LoVo (cell line): Measurements from ENCODE around the gene IP6K2.
A peak's percentile ranks its signal among the peaks of the same experiment; 100 is the strongest.

ENCODE experiments used
- DNase-seq: peaks from one replicate; pipeline ENCODE4 v3.0.0-alpha.2; 2016; ENCODE audit warnings: low spot score

The IP6K2 gene

GRCh38 chr3:48688032-48688736, 28.8 kb downstream of the IP6K2 start:
- no peak for DNase-seq

DNA sequence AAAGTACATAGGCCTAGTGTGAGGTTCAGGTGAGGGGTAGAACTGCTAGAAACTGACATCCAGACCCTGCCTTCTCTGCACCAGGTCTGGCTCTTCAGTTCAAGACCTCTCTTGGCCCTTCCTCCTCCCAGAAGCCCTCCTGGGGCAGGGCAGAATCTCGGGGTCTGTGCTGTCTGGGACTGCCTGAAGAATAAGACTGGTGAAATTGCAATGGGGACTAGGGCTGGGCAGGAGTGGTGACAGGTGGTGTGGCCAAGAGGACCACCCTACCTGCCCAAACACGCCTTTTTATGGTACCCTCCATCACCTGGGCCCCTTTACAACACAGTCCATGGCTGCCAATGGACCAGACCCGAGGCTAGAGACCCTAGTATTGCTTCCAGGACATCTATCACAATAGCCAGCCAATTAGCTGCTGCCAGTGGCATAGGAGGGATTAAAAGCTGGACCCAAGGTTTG, 29.8 kb downstream of the IP6K2 start:
- DNase-seq, result no peak

DNA sequence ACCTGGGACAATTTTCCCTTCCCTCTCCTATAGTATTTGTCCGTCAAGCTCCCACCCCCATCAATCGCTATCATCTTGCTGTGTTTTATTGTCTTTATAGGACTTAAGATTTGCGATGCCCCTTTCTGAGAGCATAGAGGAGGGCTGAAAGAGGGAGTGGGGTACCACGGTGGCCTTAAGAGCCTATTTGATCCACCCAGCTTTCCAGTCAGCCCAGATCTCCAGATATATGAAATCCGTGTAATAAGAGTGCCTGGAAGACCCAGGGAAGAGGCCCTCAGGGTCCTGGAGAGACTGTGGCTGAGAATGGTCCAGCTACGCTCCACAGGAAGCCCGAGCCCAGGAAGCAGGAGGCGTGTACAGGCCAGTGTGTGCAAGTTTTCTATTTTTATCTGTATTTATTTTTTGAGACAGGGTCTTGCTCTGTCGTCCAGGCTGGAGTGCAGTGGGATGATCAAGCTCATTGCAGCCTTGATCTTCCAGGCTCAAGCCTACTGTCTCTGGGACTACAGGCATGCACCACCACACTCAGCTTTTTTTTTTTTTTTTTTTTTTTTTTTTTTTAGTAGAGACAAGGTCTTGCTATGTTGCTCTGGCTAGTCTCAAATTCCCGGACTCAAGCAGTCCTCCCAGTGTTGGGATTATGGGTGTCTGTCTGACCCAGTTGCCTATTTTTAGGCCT, 30.3 kb downstream of the IP6K2 start:
- DNase-seq, result no peak

GRCh38 chr3:48685603-48686511, 31.2 kb downstream of the IP6K2 start, which contains the start of gene NCKIPSD:
TSS of gene NCKIPSD (minus strand) at chr3:48685915. CDS start at chr3:48685807, 108 bp downstream.
- peak; percentile 91 for DNase-seq

DNA sequence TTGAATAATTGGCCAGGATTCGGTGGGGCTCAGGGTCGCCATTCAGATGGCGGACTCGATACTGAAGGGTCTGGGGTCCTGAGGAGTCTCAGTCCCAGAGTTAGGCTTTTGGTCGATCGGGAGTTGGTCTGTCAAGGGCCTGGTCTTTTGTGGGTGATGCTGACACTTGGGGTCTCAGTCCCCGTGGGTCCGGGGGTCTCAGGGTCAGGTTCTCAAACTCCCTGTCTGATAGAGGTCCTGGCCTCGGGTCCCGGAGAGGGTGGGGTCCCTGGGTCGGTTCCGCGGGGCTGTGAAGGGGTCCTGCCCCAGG, 31.8 kb downstream of the IP6K2 start:
- DNase-seq, result no peak

DNA sequence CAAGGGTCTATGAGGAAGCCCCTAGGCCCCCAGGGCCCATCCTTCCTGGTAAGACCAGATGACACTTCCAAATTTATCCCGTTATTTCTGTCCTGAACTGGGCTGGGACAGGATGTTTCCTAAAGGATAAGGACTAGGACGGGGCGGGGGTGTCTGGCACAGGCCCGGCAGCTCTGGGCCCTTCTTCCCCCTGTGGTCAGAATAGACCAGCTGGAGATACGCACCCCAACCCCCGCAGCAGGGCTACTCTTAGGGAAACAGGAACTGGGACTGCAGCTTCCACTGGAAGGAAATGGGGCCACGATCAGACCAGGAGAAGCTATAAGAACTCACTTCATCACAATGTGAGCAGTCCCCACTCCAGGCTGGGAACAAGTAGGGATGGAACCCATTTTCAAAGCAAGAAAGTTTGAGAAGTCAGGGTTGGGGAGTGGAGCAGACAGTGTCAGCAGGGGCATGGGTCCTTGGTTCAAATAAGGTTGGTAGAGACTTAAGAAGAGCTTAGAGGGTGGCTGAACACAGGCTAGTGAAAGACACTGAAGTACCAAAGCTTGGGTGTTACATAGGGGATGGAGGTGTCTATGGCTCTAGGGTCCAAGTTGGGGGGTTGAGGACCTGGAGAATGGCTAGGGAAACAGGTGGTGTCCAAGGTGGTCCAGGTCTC, 32.4 kb downstream of the IP6K2 start:
- no peak for DNase-seq

DNA sequence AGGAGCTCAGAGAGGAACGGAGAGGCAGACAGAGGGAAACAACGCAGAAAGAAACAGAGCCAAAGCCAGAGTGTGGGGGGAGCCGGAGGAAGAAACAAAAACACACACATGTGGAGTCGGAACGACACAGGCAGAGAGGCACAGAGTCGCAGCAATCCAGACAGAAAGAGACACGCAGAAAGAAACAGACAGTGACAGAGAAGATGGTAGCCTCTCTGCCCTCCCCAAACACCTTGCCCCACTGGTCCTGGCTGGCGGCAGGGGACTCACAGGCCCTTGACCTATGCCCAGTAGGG, 33.0 kb downstream of the IP6K2 start:
- DNase-seq, result no peak

GRCh38 chr3:48682786-48683185, 34.2 kb downstream of the IP6K2 start:
- DNase-seq, result no peak

GRCh38 chr3:48681974-48682610, 34.9 kb downstream of the IP6K2 start:
- DNase-seq, result no peak

DNA sequence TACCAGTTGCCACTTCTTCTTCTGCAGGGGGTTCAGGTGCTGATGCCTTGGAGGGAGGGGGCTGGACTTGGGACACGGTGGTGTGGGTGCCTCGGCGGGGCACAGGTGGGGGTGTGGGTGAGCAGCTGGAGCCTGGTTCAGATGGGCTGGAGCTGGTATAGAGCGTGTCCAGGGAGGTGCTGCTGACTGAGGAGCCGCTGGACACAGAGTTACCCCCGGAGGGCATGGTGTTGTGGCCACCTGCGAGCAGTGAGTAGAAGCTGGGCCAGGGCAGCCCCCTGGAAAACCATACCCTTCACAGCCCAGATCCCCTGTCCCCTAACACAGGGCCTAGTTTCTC, 35.5 kb downstream of the IP6K2 start:
- no peak for DNase-seq

DNA sequence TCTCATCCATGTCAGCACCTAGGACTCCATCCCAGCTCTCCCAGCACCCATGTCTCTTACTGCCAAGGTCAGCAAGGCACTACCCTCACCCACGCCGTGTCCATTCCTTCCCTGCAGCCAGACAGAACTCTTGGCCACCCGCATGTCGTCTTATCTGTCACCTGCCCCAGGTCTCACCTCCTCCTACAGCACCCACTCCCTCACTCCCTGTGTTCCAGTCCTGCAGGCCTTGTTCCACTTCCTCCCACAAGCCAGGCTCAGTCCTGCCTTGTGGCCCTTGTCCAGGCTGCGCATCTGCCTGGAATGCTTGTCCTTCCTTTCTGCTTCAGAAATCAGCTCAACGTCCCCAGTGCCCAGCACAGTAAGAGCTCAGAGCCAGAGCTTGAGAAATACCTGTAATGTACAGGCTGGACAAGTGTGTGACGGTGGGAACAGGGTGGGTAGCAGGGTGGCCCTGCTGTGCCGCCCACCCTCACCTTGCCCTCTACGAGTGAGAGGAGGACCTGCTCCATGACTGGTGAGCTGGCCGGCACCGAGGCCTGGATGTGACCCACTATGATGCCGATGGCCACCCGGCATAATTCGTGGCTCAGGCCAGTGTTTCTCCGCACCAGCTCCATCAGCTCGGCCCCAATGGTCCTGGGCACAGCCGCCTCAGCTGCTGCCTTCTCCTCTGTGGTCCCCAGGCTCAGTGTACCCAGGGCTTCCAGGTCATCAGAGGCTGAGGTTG, 36.0 kb downstream of the IP6K2 start:
- no peak for DNase-seq

DNA sequence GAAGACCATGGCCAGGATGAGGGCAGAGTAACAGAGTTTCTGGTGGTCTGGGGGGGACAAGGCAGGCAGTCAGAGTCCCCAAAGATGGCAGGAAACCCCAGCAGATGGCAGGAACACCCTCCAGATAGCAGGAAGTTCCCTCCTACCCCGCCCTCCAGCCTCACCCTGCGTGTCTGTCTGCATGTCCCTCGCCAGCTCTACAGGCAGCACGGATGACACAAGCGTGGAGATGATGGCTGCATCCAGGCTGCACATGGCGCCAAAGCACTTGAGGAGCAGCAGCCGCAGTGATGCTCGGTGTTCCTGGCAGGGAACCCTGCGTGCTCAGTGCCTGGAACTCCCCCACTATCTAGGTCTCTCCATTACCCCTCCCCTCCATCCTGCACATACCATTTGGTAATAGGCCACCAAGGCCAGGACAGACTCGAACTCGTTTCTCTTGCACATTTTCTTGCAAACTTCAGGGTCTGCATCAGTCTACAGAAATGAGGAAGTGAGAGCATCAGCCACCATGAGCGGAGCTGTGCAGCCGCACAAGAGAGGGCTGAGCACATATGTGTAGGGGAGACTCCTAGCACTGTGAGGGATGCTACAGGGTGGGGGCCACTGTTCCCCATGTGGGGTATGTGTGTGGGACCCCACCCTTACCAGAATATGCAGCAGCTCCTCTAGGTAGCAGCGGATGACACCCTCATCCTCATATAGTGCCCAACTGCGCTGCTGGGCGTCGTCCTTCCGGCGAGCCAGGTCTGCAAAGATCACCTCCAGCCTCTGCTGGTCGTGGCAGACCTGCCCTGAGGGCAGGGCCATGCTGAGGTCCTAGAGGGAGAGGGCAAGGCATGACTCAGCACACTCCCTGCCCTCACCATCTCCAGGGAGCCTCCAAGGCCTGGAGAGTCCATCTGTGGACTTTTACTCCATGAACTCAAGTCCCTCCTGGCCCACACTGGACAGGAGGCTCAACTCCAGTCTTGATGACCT, 37.3 kb downstream of the IP6K2 start:
- no peak for DNase-seq

DNA sequence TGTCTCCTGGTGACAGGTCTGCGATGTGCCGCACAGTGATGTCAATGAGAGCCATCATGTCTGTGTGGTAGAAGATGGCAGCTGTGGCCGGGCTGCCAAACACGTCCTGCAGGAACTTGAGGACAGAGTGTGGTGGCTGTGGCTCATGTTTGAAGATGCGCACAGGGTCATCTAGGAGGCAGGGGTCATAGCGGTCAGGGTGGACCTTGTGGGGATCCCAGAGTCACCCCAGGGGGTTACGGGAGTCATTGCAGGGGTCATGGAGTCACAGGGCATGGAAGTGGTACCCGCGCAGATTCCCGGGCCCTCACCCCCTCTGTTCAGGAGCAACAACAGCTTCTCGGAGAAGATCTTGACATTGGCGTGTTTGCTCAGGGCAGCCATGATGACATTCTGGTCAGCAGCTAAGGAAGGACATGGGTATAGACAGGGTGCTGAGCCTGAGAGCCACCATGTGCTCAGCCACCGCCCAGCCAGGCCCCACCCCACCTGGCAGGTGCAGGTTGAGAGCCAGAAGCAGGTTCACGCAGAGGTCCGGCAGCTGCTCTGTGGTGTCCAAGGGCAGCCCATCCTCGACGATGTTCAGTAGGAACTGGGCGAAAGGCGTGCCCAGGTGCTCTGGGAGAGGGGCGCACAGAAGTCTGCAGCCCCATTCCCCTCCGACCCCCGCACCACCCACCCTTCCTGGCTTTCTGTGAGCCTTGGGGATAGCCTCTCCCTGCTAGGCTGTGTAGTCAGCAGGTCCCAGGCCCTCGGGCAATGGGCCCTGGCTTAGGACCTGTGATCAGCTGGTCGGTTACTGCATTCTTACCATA, 38.2 kb downstream of the IP6K2 start:
- DNase-seq, result no peak

GRCh38 chr3:48678056-48678455, 39.0 kb downstream of the IP6K2 start:
- DNase-seq, result no peak

DNA sequence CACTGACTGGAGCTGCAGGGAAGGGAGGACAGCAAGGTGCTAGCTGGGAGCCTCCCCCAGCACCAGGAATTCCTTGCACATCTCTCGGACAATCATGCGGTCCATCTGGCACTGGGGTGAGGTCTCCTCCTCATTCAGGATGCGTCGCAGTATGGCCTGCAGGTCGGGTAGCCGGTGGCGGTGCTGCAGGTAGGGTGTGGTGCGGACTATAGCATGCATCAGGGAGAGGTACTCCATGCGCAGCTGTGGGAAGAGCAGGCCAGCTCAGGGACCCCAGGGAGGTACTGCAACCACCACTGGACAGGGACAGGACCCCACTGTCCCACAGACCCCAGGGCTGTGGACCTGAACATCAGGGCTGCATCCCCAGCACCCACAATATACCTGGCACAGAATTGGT, 42.5 kb downstream of the IP6K2 start:
- no peak for DNase-seq

- no peak for DNase-seq
Measured at GRCh38 chr3:48672522-48672921, 44.5 kb downstream of the IP6K2 start.

DNA sequence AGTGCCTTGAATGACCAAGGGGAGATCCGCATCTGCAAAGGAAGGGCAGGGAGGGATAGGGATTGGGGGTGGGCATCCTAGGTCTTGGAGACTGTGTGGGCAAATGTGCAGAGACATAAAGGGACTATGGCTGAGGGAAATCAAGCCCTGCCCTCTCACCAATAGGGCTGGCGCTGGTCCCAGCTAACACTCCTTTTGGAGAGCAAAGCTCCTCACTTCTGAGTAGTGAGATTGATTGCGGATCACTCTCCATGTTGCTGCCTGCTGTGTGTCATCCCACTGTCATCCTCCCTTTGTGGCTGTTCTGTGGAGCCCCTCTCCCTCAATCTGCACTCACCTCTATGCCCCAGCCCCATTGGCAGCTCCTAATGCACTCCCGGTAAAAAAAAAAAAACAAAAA, 52.1 kb downstream of the IP6K2 start:
- DNase-seq, result no peak

- no peak for DNase-seq
Measured at GRCh38 chr3:48664313-48664644, 52.7 kb downstream of the IP6K2 start.
